HG02678 (cell line): ENCODE results near the gene RBBP4.
"Not testable (repeated sequence)": the region's sequence is repeated elsewhere in the genome, so short reads cannot be mapped to it uniquely, and the experiment has no call there.

Experiments used
- ATAC-seq: cut with Tn5 transposase; IDR thresholded peaks from one replicate; pipeline ENCODE4 v1.9.1; 2021; ENCODE audit warnings: mild to moderate bottlenecking, moderate library complexity; ENCODE audit not compliant: unreplicated experiment

The RBBP4 gene

GRCh38 chr1:32685498-32685897, 34.5 kb downstream of the RBBP4 start:
- ATAC-seq = no peak

DNA sequence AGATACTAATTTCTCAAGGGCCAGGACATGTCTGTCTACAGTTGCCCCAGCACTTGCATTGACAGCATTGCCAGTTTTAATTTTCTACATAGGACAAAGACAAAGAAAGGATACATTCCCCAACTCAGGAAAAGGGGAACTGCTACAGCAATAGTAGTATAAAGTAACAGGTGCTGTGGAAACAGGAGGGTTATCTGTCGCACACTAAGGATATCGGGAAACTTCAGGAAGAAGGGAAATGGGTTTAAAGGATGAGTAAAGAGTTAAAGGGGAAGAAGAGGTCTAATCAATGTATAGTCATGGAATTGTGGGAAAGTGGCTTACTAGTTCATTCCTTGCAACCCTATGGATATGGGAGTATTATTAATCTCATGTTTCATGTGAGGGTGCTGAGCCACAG, 35.4 kb downstream of the RBBP4 start:
- no peak for ATAC-seq

- ATAC-seq = no peak
These were observed 42.6 kb downstream of the RBBP4 start for GRCh38 chr1:32693455-32694174.

- no peak for ATAC-seq
These were observed 44.3 kb downstream of the RBBP4 start for GRCh38 chr1:32695098-32695904.

- no peak for ATAC-seq
These were observed 45.0 kb downstream of the RBBP4 start for GRCh38 chr1:32696041-32696440.

- ATAC-seq = not testable (repeated sequence)
These were observed 46.0 kb downstream of the RBBP4 start for GRCh38 chr1:32696996-32697395.

- ATAC-seq = no peak
These were observed 50.5 kb downstream of the RBBP4 start for GRCh38 chr1:32701421-32701911.

- ATAC-seq = no peak
These were observed 51.1 kb downstream of the RBBP4 start for GRCh38 chr1:32701951-32702598.

DNA sequence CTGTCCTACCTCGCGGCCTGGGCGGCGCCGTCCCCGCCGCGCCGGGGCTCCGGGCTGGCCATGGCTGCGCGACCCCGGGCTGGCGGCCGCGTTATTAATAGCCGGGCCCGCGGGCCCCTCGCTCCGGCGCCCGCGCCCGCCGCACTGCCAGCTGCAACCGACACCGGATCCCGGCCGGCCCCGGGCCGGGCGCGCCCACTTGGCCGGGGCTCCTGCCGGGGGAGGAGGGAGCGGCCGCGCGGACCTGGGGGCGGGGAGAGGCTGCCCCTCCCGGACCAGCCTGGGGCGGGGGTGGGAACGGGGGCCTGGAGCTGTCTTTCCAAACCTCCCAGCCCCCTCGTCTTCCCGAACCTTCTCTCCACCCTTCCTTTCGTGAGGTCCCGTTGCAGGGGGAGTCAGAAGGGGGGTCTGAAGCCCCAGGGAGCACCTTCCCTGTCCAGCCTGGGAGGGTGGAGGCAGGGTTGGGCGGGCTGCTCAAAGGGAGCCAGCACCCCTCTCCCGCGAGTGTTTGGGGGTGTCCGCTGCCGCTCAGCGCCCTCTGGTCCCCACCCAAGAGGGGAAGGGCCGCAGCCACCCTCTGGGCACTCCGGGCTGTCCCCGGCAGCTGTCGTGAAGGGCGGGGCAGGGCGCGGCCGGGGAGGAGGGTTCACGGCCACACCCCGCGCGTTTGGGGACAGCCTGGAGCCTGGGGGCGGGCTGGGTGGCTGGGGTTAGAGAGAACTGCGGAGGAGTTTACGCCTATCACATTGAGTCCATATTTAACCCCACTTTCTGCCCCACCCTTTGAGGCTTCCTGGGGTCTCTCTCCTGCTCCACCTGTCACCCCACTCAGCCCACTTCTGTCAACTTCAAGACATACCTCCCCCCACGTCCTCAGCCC, 51.8 kb downstream of the RBBP4 start, which contains the start of gene SYNC:
Gene SYNC (minus strand): TSS at position 172 of the 880 bp plus-strand sequence. CDS start 110 bp downstream, at position 62.
- no peak for ATAC-seq

DNA sequence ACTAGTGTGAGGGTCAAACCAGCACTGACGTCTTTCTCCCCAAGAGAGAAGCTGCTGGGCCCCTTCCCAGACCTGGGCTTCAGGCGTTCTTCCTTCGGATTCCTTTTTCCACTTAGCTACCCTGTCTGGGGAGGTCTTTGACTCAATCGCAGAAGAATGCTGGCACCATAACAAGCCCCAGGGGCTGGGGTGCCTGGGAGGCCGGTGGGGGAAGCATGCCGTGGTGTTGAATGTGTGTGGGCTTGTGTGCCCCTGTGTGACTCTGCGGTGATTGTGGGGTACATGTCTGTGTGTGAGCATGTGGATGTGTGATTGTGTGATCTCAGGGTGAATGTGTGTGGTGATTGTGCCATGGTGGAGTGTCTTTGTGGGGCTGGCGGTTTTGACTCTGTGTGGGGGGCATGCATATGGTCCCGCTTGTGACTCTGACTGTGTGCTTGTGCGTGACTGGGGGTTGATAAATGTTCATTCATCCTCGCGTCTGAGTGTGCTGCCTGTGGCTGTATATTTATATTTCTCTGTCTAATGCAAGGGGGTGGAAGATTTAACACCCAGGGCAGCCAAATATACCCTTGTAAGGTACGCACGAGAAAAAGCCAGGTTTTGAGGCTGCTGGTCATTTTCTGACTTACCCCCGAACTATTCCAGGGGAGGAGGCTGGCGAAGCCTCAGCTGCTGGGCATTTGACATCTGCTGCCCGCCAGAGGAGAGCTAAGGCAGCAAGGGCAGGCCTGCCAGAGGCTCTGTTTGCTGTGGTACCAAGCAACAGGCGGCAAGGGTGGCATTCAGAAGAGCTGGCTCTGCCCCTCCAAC, 52.7 kb downstream of the RBBP4 start:
- no peak for ATAC-seq

DNA sequence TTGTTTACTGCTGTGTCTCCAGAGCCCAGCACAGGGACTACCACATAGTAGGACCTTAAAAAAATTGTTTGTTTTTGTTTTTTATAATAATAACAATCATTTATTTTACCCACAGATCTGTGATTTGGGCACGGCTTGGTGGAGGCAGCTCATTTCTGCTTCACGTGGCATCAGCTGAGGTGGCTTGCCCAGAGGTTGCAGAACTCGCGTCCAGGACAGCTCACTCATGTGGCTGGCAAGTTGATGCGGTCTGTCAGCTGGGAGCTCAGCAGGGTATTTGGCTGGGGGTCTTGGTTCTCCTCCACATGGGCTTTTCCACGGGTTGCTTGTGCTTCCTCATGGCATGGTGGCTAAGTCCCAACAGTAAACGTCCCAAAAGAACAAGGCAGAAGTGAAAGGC, 54.5 kb downstream of the RBBP4 start:
- no peak for ATAC-seq

GRCh38 chr1:32706491-32706890, 55.5 kb downstream of the RBBP4 start:
- no peak for ATAC-seq

- ATAC-seq = no peak
These were observed 58.1 kb downstream of the RBBP4 start for GRCh38 chr1:32709075-32709474.

GRCh38 chr1:32709476-32709875, 58.5 kb downstream of the RBBP4 start:
- ATAC-seq = no peak

GRCh38 chr1:32711221-32711620, 60.2 kb downstream of the RBBP4 start:
- not testable (repeated sequence) for ATAC-seq

- no peak for ATAC-seq
These were observed 62.1 kb downstream of the RBBP4 start for GRCh38 chr1:32713081-32713480.

- ATAC-seq = no peak
These were observed 63.3 kb downstream of the RBBP4 start for GRCh38 chr1:32714277-32714676.

DNA sequence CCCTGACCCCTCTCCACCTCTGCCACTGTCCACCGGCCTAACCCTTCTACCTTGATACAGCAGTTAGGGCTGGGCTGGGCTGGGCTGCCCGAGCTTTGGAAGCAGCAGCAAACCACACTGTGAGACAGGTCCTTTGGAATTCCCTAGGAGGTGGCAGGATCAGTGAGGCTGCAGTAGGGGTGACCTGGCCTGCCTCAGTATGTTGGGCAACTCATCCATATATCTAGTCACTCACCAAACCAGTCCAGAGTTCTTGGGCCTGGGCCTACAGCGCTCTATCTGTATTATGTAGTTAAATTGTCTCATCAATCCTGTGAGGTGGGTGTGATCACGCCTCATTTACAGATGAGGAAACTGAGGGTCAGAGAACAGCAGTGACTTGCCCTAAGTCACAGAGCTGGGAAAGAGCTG, 64.9 kb downstream of the RBBP4 start:
- no peak for ATAC-seq

GRCh38 chr1:32716312-32717148, 65.5 kb downstream of the RBBP4 start:
- ATAC-seq = no peak
